ENCODE data around the gene SCRN2. TPM values are rescaled to one million over a fixed set of nuclear protein-coding genes. Genes with fewer than 3 reads are reported as not detected.

The SCRN2 gene
- total RNA-seq, 1 donor from 2014 or later = 25.4 TPM

- H3K4me1 Mint-ChIP-seq (ENCODE audit: unreplicated experiment) = peaks cover 21% of the 10 kb centered on the region
- H3K27ac Mint-ChIP-seq (ENCODE audit: unreplicated experiment) = peak overlapping the region; percentile 35
- no peak for TF ChIP-seq CTCF (IDR thresholded peaks at IDR 0.05)
- no peak for DNase-seq (ENCODE audit: extremely low spot score, unreplicated experiment)
- no peaks in the 10 kb centered on the region for H3K9me3 Mint-ChIP-seq (ENCODE audit: unreplicated experiment)
- H3K36me3 Mint-ChIP-seq (ENCODE audit: unreplicated experiment) = peaks cover 40% of the 10 kb centered on the region
- H3K4me3 Mint-ChIP-seq (ENCODE audit: unreplicated experiment) = no peak overlapping the region
- H3K27me3 Mint-ChIP-seq (ENCODE audit: unreplicated experiment) = no peaks in the 10 kb centered on the region
These were observed 30.0 kb downstream of the SCRN2 start for GRCh38 chr17:47810901-47811635.

GRCh38 chr17:47810200-47810821 lies 30.8 kb downstream of the SCRN2 start:
- no peak for TF ChIP-seq CTCF (IDR thresholded peaks at IDR 0.05)
- Mint-ChIP-seq H3K4me1 (ENCODE audit: unreplicated experiment) (peaks cover 21% of the 10 kb centered on the region), H3K27ac (ENCODE audit: unreplicated experiment) (peak overlapping the region; percentile 67), H3K9me3 (ENCODE audit: unreplicated experiment) (no peaks in the 10 kb centered on the region), H3K36me3 (ENCODE audit: unreplicated experiment) (peaks cover 37% of the 10 kb centered on the region), H3K4me3 (ENCODE audit: unreplicated experiment) (no peak overlapping the region), H3K27me3 (ENCODE audit: unreplicated experiment) (peaks cover 2% of the 10 kb centered on the region)
- DNase-seq (ENCODE audit: extremely low spot score, unreplicated experiment) = no peak

GRCh38 chr17:47808830-47809480 lies 32.1 kb downstream of the SCRN2 start:
- Mint-ChIP-seq H3K9me3 (ENCODE audit: unreplicated experiment) (no peaks in the 10 kb centered on the region), H3K36me3 (ENCODE audit: unreplicated experiment) (peaks cover 34% of the 10 kb centered on the region), H3K27me3 (ENCODE audit: unreplicated experiment) (peaks cover 10% of the 10 kb centered on the region), H3K27ac (ENCODE audit: unreplicated experiment) (no peak overlapping the region), H3K4me3 (ENCODE audit: unreplicated experiment) (no peak overlapping the region), H3K4me1 (ENCODE audit: unreplicated experiment) (peaks cover 21% of the 10 kb centered on the region)
- no peak for DNase-seq (ENCODE audit: extremely low spot score, unreplicated experiment)
- TF ChIP-seq CTCF (IDR thresholded peaks at IDR 0.05) = no peak

GRCh38 chr17:47808036-47808829 lies 32.8 kb downstream of the SCRN2 start:
- DNase-seq (ENCODE audit: extremely low spot score, unreplicated experiment) = no peak
- peaks cover 11% of the 10 kb centered on the region for H3K27me3 Mint-ChIP-seq (ENCODE audit: unreplicated experiment)
- H3K9me3 Mint-ChIP-seq (ENCODE audit: unreplicated experiment) = no peaks in the 10 kb centered on the region
- TF ChIP-seq CTCF (IDR thresholded peaks at IDR 0.05) = no peak
- H3K4me3 Mint-ChIP-seq (ENCODE audit: unreplicated experiment) = no peak overlapping the region
- no peak overlapping the region for H3K27ac Mint-ChIP-seq (ENCODE audit: unreplicated experiment)
- peaks cover 34% of the 10 kb centered on the region for H3K36me3 Mint-ChIP-seq (ENCODE audit: unreplicated experiment)
- peaks cover 21% of the 10 kb centered on the region for H3K4me1 Mint-ChIP-seq (ENCODE audit: unreplicated experiment)

All from osteocyte (in vitro differentiated cells).